Measurements from ENCODE around the gene DNAI1.
A peak's percentile ranks its signal among the peaks of the same experiment; 100 is the strongest.

The DNAI1 gene

DNA sequence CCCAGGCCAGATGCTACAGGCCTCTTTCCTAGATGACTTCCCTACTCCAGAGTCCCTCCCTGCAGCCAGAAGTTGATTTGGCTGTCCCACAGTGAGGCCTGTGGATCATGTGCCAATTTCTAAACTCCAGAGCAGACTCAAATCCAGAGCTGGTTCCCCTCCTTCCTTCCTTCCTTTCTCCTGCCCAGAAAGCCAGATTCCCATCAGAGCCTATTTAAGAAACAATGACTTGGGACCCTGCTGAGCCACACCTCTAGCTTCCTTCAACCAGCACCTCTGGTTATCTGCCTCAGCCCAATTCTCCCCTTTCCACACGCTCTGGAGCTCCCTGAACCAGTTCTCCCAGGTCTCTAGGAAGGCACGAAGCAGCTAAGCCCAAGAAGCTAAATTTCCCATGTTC lies 7.5 kb upstream of the DNAI1 start:
- peak overlapping the region; percentile 16 for H3K27ac ChIP-seq (ENCODE audit: low read depth, low read length, severe bottlenecking)
- H3K36me3 ChIP-seq (ENCODE audit: control insufficient read depth, insufficient read depth, low read length) = peaks cover 7% of the 10 kb centered on the region
- no peak overlapping the region for H3K4me3 ChIP-seq (ENCODE audit: extremely low read depth, insufficient read depth, low read length, poor library complexity, severe bottlenecking)
- H3K9me3 ChIP-seq (ENCODE audit: control insufficient read depth, low read length) = no peaks in the 10 kb centered on the region
- H3K4me1 ChIP-seq (ENCODE audit: control insufficient read depth, insufficient read depth, low read length, poor library complexity, severe bottlenecking) = peaks cover 5% of the 10 kb centered on the region
- WGBS, 2 experiments (ENCODE audit: insufficient coverage in 2 of 2) = 64% methylated on average over 2 of the region's 2 CpGs; no CpG with 5 or more reads in 1 of the 2 experiments

DNA sequence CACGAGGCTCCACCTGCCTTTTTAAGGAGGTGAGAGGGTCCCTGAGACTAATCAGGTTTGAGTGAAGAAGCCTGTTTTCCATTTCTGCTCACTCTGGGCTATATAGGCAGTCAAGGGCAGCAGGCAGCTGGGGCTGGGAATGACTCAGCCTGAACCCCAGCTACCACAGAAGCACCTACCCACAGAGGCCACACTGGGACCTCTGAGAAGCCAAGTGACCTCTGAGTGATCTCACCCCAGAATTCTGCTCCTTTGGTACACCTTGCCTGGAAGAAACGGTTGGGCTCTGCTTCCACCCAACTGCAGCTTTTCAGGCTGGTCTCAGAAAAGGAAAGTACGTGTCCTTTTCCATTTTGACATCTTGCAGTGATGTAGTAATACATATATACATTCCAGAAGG lies 7.1 kb upstream of the DNAI1 start:
- Histone ChIP-seq H3K36me3 (ENCODE audit: control insufficient read depth, insufficient read depth, low read length) (peaks cover 7% of the 10 kb centered on the region), H3K4me1 (ENCODE audit: control insufficient read depth, insufficient read depth, low read length, poor library complexity, severe bottlenecking) (peaks cover 6% of the 10 kb centered on the region), H3K9me3 (ENCODE audit: control insufficient read depth, low read length) (no peaks in the 10 kb centered on the region), H3K27ac (ENCODE audit: low read depth, low read length, severe bottlenecking) (peak overlapping the region; percentile 16), H3K4me3 (ENCODE audit: extremely low read depth, insufficient read depth, low read length, poor library complexity, severe bottlenecking) (no peak overlapping the region)
- WGBS, 2 experiments (ENCODE audit: insufficient coverage in 2 of 2) = 78 to 83% methylated on average over 1 of the region's 3 CpGs

DNA sequence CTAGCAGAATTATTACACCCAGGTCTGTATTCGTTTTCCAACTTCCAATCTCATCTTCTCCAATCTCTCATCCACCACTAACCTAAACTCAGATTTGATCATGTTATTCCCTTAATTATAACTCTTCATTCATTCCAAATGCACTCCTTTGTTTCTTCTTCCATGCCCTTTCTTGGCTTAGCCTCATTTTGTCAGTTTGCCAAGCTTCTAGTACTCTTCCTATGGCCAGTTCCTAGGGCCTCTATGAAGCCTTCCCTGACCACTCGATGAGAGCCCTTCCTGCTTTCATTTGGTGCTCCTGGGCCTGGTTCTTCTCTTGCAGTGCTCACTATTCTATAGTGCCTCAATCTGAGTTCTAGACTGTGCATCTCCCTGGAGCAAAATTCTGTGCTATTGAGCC lies 6.0 kb upstream of the DNAI1 start:
- Histone ChIP-seq H3K4me3 (ENCODE audit: extremely low read depth, insufficient read depth, low read length, poor library complexity, severe bottlenecking) (no peak overlapping the region), H3K27ac (ENCODE audit: low read depth, low read length, severe bottlenecking) (no peak overlapping the region), H3K36me3 (ENCODE audit: control insufficient read depth, insufficient read depth, low read length) (peaks cover 7% of the 10 kb centered on the region), H3K9me3 (ENCODE audit: control insufficient read depth, low read length) (no peaks in the 10 kb centered on the region), H3K4me1 (ENCODE audit: control insufficient read depth, insufficient read depth, low read length, poor library complexity, severe bottlenecking) (peaks cover 13% of the 10 kb centered on the region)
- WGBS, 2 experiments (ENCODE audit: insufficient coverage in 2 of 2) = 85 to 97% methylated on average over 2 of the region's 2 CpGs

DNA sequence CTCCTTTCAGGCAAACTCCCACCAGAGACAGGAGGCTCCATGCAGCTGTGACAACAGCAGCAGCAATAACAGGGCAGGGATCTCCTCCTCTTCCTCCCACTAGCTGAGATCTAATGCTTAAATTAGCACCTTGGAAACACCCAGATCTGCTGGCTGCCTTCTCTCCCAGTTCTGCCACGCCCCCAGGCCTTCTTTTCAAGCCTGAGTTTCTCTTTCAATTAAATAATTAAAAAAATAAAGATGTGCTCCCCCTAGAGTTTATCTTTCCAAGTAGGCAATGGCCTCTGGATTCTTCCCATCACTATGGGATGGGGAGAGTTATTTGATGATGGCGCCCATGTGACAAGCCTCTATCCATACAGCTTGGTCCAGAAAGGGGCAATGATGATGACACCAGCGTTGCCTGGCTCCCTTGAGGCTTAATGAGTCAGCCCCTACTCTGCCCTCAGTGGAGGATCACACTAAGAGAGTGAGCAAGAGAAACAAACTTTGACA lies 4.0 kb upstream of the DNAI1 start:
- Histone ChIP-seq H3K9me3 (ENCODE audit: control insufficient read depth, low read length) (no peaks in the 10 kb centered on the region), H3K27ac (ENCODE audit: low read depth, low read length, severe bottlenecking) (no peak overlapping the region), H3K4me3 (ENCODE audit: extremely low read depth, insufficient read depth, low read length, poor library complexity, severe bottlenecking) (no peak overlapping the region), H3K36me3 (ENCODE audit: control insufficient read depth, insufficient read depth, low read length) (peaks cover 7% of the 10 kb centered on the region), H3K4me1 (ENCODE audit: control insufficient read depth, insufficient read depth, low read length, poor library complexity, severe bottlenecking) (peaks cover 14% of the 10 kb centered on the region)
- WGBS, 2 experiments (ENCODE audit: insufficient coverage in 2 of 2) = 88% methylated on average over 1 to 2 of the region's 3 CpGs

DNA sequence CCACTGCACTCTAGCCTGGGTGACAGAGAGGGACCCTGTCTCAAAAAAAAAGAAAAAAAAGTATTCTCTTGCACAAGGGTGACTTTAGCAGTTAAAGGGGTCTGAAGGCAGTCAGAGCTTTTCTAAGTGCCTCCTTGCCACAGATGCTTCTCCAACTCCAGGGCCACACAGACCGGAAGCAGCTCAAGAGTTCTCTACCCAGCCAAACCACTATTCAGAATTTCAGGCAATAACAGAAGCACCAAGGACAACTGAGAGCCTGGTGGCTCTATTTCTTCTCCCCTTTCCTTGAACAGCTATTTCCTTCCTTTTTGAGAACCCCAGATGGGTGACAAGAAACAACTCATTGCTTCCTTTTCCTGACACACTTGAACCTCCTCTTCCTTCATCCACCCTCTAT lies 2.5 kb upstream of the DNAI1 start:
- H3K4me1 ChIP-seq (ENCODE audit: control insufficient read depth, insufficient read depth, low read length, poor library complexity, severe bottlenecking) = peaks cover 19% of the 10 kb centered on the region
- H3K27ac ChIP-seq (ENCODE audit: low read depth, low read length, severe bottlenecking) = no peak overlapping the region
- H3K9me3 ChIP-seq (ENCODE audit: control insufficient read depth, low read length) = no peaks in the 10 kb centered on the region
- H3K4me3 ChIP-seq (ENCODE audit: extremely low read depth, insufficient read depth, low read length, poor library complexity, severe bottlenecking) = no peak overlapping the region
- H3K36me3 ChIP-seq (ENCODE audit: control insufficient read depth, insufficient read depth, low read length) = peaks cover 7% of the 10 kb centered on the region
- WGBS, 2 experiments (ENCODE audit: insufficient coverage in 2 of 2) = 100% methylated on average over 1 of the region's 1 CpG; no CpG with 5 or more reads in 1 of the 2 experiments

DNA sequence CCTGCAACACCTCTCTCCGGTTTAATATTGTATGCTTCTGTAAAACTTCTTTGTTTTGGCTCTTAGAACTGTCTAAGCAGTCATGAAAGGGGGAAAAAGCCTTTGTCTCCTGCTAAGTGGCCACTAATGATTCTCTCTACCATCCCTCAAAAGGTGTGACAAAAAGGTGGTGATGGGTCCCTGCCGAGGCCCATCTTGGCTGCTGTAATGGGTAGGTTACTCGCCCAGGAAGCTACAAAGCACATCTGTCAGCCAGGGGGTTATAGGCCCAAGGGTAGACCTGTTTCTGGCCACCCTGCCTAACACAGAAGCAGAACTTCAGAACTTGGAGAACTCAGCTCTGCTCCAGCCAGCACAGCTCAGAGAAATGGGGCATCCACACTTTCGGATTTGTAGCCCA lies 1.9 kb upstream of the DNAI1 start:
- Histone ChIP-seq H3K4me3 (ENCODE audit: extremely low read depth, insufficient read depth, low read length, poor library complexity, severe bottlenecking) (peak overlapping the region; percentile 79), H3K27ac (ENCODE audit: low read depth, low read length, severe bottlenecking) (peak overlapping the region; percentile 91), H3K4me1 (ENCODE audit: control insufficient read depth, insufficient read depth, low read length, poor library complexity, severe bottlenecking) (peaks cover 16% of the 10 kb centered on the region), H3K36me3 (ENCODE audit: control insufficient read depth, insufficient read depth, low read length) (peaks cover 3% of the 10 kb centered on the region), H3K9me3 (ENCODE audit: control insufficient read depth, low read length) (no peaks in the 10 kb centered on the region)
- 69 to 80% methylated on average over 2 to 3 of the region's 4 CpGs for WGBS, 2 experiments (ENCODE audit: insufficient coverage in 2 of 2)

DNA sequence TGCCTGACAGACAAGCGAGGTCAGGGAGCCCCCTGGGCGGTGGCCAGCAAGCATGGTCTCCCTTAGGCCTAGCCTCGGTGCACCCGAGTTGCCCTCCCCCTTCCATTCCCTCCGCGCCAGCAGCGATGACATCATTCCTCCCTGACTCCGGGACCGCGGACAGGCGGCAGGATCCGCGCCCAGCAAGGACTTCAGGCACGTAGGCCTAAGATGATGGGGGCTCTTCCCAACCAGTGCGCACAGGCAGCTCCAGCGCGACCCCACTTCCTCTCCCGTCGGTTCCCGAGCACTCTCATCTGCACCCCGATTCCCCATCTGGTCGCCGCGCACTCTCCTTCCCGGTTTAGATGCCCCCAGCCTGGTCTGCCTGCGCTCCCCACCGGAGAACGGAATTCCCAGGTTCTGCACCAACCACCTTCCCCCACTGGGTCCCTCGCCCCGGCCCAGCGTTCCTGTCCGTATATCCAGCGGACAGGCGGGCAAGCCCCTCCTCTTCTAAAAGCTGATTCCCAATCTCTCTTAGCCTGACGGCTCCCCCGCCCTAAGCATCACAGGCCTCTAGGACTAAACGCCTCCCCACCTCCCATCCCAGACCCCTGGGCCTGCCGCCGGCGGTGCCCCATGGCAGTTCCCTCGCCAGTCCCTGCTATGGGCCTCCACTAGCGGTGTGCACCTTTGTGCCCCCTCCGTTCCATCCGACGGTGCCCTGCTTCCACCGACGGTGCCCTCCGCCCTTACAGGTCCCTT lies 1.2 kb upstream of the DNAI1 start:
- Histone ChIP-seq H3K4me1 (ENCODE audit: control insufficient read depth, insufficient read depth, low read length, poor library complexity, severe bottlenecking) (peaks cover 16% of the 10 kb centered on the region), H3K9me3 (ENCODE audit: control insufficient read depth, low read length) (no peaks in the 10 kb centered on the region), H3K4me3 (ENCODE audit: extremely low read depth, insufficient read depth, low read length, poor library complexity, severe bottlenecking) (peak overlapping the region; percentile 79), H3K27ac (ENCODE audit: low read depth, low read length, severe bottlenecking) (peak overlapping the region; percentile 91), H3K36me3 (ENCODE audit: control insufficient read depth, insufficient read depth, low read length) (peaks cover 3% of the 10 kb centered on the region)
- 1% methylated on average over 40 to 48 of the region's 48 CpGs for WGBS, 2 experiments (ENCODE audit: insufficient coverage in 2 of 2)

DNA sequence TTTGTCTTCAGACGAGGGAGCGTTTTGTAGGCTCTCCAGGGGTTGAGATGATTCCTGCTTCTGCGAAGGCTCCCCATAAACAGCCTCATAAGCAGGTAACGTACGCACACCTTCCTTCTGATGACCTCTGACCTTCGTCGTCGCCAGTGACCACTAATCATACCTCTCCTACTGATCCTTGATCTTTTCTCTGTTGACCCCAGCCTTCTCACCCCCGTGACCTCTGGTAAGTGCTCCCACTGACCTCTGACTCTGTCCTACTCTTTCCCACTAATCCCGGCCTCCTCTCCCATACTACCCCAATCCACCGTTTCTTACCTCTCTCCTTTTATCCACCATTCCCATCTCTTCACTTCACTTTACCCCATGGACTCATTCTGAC lies 345 bp downstream of the DNAI1 start:
- Histone ChIP-seq H3K4me1 (ENCODE audit: control insufficient read depth, insufficient read depth, low read length, poor library complexity, severe bottlenecking) (peaks cover 16% of the 10 kb centered on the region), H3K36me3 (ENCODE audit: control insufficient read depth, insufficient read depth, low read length) (no peaks in the 10 kb centered on the region), H3K9me3 (ENCODE audit: control insufficient read depth, low read length) (no peaks in the 10 kb centered on the region), H3K27ac (ENCODE audit: low read depth, low read length, severe bottlenecking) (no peak overlapping the region), H3K4me3 (ENCODE audit: extremely low read depth, insufficient read depth, low read length, poor library complexity, severe bottlenecking) (peak overlapping the region; percentile 11)
- WGBS, 2 experiments (ENCODE audit: insufficient coverage in 2 of 2) = 41 to 49% methylated on average over 11 of the region's 11 CpGs

DNA sequence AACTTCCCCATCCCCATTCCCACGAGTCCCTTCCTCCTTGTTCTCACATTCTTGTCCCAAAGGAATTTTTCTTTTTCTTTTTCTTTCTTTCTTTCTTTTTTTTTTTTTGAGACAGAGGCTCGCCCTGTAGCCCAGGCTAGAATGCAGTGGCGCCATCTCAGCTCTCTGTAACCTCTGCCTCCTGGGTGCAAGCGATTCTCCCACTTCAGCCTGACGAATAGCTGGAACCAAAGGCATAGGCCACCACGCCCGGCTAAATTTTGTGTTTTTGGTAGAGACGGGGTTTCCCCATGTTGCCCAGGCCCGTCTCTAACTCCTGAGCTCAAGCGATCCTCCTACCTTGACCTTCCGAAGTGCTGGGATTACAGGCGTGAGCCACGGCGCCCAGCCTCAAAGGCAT lies 751 bp downstream of the DNAI1 start:
- no peak overlapping the region for H3K4me3 ChIP-seq (ENCODE audit: extremely low read depth, insufficient read depth, low read length, poor library complexity, severe bottlenecking)
- H3K9me3 ChIP-seq (ENCODE audit: control insufficient read depth, low read length) = no peaks in the 10 kb centered on the region
- H3K36me3 ChIP-seq (ENCODE audit: control insufficient read depth, insufficient read depth, low read length) = no peaks in the 10 kb centered on the region
- WGBS, 2 experiments (ENCODE audit: insufficient coverage in 2 of 2) = 87 to 93% methylated on average over 9 to 14 of the region's 14 CpGs
- H3K4me1 ChIP-seq (ENCODE audit: control insufficient read depth, insufficient read depth, low read length, poor library complexity, severe bottlenecking) = peaks cover 16% of the 10 kb centered on the region
- H3K27ac ChIP-seq (ENCODE audit: low read depth, low read length, severe bottlenecking) = no peak overlapping the region

DNA sequence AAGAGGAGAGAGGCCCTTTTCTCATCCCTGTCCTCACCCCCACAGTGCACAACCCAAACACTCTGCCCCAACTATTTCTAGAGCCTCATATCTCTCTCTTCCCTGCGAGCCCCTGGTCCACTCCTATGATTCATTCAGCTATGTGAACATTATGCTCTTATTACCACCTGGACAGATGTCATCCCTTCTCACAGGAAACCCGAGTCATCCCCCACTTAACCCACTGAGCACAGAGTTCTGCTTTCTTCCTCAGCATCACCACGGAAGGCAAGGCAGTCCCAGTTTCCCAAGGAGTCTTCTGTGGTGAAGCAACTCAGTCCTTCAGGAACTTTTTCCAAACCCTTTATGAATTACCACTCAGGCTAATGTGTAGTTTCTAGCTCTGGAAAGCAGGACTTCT lies 1.3 kb downstream of the DNAI1 start:
- peaks cover 16% of the 10 kb centered on the region for H3K4me1 ChIP-seq (ENCODE audit: control insufficient read depth, insufficient read depth, low read length, poor library complexity, severe bottlenecking)
- H3K36me3 ChIP-seq (ENCODE audit: control insufficient read depth, insufficient read depth, low read length) = no peaks in the 10 kb centered on the region
- no peak overlapping the region for H3K4me3 ChIP-seq (ENCODE audit: extremely low read depth, insufficient read depth, low read length, poor library complexity, severe bottlenecking)
- WGBS, 2 experiments (ENCODE audit: insufficient coverage in 2 of 2) = 83 to 90% methylated on average over 2 to 3 of the region's 3 CpGs
- no peak overlapping the region for H3K27ac ChIP-seq (ENCODE audit: low read depth, low read length, severe bottlenecking)
- H3K9me3 ChIP-seq (ENCODE audit: control insufficient read depth, low read length) = no peaks in the 10 kb centered on the region
